HL-60 (cell line): ENCODE measurements around the gene SLC22A5.

ENCODE experiments used
- POLR2AphosphoS5 ChIP-seq: IDR thresholded peaks from 2 replicates; pipeline ENCODE4 v1.6.1; 2012; ENCODE audit warnings: low read depth
- SPI1 ChIP-seq: IDR thresholded peaks from 2 replicates; pipeline ENCODE4 v1.6.1; 2012; ENCODE audit warnings: low read depth, mild to moderate bottlenecking, borderline replicate concordance
- TF ChIP-seq, protein P1 (sequence below): IDR thresholded peaks from one replicate; pipeline ENCODE4 v1.5.1; 2011; ENCODE audit warnings: low read length, control low read depth, inconsistent platforms; ENCODE audit not compliant: insufficient read depth

DNA sequence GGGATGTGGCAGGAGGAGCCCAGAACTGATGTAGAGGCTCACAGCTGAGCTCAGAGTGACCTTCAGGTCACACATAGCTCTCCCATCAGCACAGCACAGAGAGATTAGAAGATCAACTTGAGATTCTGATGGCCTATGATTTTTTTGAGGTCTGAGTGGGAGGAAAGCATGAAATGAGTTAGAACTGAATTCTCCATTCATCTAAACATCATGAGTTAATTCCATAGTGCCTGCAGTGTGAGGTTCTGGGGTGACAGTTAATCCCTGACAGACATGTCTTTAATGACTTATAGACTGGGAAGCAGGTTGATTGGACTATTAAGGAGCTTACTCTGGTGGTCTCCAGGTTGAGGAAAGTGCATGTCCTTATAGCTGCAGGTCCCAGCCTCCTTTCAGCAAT lies 22.4 kb downstream of the SLC22A5 start:
- TF ChIP-seq, protein P1, sequence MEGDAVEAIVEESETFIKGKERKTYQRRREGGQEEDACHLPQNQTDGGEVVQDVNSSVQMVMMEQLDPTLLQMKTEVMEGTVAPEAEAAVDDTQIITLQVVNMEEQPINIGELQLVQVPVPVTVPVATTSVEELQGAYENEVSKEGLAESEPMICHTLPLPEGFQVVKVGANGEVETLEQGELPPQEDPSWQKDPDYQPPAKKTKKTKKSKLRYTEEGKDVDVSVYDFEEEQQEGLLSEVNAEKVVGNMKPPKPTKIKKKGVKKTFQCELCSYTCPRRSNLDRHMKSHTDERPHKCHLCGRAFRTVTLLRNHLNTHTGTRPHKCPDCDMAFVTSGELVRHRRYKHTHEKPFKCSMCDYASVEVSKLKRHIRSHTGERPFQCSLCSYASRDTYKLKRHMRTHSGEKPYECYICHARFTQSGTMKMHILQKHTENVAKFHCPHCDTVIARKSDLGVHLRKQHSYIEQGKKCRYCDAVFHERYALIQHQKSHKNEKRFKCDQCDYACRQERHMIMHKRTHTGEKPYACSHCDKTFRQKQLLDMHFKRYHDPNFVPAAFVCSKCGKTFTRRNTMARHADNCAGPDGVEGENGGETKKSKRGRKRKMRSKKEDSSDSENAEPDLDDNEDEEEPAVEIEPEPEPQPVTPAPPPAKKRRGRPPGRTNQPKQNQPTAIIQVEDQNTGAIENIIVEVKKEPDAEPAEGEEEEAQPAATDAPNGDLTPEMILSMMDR = no peak
- TF ChIP-seq POLR2AphosphoS5 (no peak), SPI1 (no peak)
